Measurements from ENCODE around the gene PLCG2.
"Not testable (repeated sequence)": the region's sequence is repeated elsewhere in the genome, so short reads cannot be mapped to it uniquely, and the experiment has no call there.

The PLCG2 gene

DNA sequence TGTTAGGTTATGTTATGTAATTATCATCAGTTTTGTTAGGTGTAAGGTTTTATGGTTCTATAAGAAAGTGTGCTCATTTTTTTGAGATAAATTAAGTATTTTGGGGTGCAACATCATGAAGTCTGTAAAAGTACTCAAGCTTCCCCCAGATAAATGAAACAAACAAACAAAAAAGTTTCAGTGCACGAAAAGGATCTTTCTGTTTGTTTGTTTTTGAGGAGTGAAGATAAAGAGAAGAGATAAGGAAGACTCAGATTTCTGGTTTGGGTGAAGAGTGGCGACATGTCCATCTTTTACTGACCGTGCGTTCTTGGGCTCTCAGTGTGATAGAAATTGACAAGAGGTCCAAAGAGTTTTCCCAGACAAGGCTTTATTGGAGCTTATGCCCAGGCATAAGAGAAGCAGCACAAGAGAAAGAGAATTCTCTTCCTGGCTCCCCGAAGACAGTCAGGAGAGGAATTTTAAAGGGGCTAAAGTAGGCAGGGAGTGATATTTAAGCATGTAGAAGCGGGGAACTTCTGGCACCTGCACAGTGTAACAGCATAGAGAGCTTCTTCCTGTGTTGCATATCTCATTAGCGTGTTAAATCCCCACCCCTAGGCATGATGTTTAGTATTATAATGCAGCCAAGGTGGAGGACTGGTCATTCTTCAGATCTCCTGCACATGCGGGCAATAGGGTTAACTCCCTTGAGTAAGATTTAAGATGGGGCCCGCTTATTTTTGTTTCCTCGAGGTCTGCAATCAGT, 71.3 kb downstream of the PLCG2 start:
- DNase-seq: no peak

DNA sequence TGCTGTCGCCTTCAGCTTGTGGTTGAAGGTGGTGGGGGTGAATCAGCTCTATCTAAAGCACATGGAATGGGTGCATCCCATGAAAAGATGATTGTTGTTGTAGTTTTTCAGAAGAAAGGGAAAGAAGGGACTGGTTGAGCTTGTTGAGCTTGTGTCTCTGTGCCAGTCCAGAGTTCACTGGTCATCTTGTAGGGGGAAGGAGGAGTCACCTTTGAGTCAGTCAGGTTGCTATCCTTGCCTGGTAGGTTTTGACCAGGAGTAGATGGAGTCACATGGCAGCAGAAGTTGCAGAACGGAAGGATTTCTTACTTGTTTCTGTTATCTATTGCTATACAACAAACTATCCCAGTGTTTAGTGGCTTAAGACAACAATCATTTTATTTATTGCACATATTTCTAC, 73.3 kb downstream of the PLCG2 start:
- DNase-seq: no peak

DNA sequence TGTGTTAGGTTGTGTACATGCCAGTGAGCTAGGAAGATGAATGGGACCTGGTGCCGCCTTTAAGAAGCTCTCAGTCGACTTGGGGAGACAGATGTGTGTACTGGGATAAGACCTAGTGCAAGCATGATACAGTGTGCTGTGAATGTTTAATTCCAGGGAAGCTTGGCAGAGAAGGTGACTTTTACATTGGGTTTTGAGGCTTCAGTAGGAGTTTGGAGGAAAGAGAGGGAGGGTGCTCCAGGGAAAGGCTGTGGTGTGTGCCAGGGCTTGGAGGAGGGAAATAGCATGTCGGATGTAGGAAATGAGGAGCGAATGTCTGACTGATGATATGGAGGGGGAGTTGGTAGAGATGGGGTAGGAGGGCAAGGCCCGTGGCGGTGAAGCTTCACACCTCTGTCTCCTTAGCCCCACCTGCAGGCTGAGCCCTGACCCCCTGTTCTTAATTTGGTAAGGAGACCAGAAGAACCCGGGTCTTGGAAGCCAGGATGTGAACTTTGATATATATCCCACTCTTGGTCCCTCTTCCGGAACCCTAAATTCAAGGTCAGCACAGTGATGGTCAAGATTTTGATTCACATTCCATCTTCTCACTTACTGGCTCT, 76.6 kb downstream of the PLCG2 start:
- DNase-seq: no peak

DNA sequence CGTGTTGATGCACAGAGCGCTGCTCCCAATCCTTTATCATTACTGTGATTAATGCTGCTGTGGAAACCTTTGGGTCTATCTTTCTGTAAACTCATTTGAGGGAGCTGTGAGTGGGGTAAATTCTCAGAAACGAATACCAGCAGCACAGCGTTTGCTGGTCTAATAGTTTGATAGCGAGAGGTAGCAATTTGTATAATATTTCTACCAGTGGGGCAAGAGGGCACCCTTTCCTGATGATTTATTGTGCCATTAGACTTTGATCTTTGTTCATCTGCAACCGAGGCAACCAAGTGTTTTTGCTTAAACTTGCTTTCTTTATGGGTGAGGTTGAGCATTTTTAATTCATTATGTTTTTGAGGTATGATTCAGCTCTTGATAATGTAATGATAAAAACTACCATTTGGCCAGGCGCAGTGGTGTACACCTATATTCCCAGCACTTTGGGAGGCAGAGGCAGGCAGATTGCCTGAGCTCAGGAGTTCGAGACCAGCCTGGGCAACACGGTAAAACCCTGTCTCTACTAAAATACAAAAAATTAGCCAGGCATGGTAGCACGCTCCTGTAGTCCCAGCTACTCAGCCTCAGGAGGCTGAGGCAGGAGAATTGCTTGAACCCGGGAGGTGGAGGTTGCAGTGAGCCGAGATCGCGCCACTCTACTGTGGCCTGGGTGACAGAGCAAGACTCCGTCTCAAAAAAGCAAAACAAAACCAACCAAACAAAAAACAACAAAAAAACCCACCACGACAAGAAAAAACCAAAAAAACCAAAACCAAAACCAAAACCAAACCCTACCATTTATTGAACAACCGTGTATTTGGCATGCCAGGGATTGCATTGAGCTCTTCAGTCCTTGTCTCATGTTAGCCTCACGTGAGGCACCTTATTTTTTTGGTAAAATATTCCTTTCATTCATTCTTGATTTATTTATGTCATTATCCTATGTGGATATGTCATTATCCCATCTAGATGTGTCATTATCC, 81.5 kb downstream of the PLCG2 start:
- DNase-seq: no peak

DNA sequence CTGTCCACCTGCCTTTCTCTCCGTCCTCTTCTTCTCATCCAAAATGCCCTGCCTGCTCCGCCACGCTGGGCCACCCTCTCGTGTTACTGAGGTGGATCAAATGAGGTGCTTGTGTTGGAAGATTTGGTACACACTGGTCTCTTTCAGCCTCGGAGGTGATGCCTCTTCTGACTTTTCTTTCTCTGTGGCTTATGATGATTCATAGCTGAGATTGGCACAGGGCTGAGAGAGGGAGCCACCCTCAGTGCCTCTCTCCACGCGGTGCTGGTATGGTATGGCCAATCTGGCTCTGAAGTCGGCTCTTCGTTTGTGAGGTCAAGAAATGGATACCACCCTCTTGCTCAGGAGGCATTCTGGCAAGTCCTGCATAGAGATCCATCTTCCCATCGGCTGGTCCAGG, 82.4 kb downstream of the PLCG2 start:
- DNase-seq: no peak

DNA sequence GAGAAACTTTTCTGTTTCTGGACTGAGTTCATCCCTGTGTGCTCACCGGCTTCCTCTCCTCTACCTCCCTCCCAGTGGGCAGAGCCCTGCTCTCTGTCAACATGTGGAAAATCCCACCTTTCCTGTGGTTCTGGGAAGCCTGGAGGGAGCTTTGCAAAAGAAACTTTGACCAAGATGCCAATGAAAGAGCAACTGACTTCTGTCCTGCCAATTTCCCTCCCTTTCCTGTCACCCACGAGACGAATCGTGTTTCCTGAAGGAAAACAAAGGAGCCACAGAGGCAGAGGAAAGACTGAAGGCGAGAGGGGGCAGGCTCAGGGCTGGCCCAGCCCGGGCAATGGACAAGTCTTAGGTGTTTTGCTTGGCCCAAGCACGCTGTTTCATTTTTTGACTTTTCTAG, 82.8 kb downstream of the PLCG2 start:
- DNase-seq: no peak

DNA sequence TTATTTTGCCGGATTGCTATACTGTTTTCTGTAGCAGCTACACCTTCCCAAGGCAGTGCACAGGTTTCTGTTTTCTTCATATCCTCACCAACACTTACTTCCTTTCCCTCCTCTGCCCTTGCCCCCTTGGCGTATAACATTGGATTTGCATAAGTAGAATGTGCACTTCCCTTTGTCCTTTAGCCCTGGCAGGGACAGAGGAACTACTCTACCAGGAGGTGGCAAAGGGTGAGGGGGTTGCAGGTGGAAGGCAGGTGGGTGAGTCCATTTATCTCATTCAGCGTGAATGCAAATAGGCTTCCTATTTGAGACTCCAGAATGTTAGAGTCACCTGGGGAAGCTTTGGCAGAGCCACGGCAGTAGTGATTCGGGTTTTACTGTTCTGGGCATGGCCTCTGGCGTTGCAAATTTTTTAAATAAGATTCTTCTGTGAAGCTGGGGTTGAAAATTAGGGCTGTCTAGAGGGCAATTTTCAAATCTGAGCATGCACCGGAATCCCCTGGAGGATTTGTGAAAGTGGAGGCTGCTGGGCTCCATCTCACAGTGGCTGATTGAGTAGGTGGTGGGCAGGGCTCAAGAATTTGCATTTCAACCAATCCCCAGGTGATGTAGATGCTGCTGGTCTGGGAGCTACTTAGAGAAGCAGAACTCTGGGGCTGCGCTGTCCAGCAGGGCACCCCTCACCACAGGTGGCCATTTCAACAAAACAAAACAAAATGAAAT, 84.7 kb downstream of the PLCG2 start:
- DNase-seq: no peak

DNA sequence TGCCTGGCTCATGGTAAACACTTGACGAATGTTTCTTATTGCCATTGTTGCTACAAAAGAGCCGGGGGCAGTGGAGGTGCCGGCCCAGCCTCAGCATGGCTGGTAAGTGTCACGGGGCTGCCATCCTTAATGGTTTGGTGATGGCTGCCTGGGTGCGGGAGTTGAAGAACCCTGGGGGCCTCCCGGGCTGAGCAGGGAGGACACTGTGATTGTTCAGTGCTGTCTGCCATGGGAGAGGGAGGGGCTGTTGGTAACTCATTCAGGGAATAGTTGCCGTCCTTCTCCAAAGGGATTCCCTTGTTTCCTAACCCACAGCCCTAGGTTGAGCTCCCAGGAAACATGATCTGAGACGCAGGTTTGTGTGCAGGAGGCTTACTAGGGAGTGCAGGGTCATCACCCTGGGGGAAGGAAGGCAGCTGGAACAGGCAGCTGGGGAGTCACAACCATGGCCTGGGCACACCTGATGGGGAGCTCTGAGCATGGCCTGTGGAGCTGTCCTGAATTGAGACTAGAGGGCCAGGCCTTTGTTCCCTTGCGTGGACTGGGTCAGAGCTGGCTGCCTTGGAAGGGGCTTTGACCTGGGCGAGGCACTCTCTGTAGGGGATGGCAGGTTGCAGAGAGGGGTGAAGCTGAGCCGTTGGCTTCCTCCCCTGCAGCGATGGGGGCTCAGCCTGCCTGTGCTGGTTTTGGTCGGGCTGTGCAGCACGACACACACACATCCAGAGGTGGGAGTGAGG, 85.7 kb downstream of the PLCG2 start:
- DNase-seq: no peak

DNA sequence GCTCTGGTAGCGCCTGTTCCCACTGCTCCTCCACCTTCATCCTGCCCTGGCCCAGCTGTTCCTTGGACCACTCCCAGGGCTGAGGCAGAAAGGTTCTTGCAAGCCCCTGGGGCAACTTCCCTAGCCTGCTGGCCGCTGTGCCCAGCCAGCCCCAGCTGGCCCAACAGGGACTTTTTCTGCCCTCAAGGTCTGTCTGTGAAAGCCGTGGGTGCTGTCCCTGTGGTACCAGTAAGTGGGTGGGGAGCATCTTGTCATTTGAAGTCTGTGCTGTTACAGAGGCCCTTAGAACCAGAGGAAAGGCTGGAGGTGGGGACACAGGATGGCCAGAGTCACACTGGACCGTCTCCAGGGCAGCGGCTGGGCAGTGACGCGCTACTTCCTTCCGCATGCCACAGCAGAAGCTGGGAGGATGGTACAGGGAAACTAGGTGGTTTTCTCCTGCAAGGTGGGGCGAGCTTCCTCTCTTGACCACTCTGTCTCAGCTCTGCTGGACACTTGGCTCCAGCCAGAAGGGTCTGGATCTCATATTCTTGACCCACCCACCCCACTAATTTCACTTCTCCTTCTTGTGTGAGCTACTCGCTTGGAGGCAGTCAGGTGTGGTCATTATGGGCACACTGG, 87.8 kb downstream of the PLCG2 start:
- DNase-seq: no peak

DNA sequence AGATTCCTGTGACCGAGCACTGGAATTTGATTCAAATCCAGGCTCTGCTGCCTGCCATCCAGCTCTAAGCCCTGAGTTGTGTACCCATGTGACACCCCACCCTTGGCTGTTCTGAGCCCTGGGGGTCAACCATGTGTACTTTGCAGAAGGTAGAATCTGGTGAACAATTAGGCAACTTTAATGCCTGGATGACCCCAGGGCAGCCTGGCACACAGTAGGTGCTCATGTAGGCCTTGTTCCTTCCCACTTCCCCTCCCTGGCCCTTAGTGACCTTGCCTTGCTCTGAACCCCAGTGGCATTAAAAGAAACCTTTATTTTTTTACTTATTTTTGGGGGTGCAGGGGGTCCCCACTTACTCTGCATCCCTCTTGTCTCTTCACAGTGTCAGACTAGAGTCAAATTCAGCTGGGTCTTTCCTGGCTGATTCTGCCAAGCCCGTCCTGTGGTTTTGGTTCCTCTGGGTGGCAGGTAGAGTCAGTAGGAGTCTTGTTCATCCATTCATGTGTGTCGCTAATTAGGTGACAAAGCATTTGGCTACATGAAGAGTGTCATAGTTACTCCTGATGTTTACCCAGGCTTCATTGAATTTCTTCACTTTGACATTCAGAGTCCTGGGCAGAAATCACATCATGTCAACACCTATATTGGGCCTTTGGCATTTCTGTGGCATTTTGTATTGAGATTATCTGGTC, 89.1 kb downstream of the PLCG2 start:
- DNase-seq: no peak

DNA sequence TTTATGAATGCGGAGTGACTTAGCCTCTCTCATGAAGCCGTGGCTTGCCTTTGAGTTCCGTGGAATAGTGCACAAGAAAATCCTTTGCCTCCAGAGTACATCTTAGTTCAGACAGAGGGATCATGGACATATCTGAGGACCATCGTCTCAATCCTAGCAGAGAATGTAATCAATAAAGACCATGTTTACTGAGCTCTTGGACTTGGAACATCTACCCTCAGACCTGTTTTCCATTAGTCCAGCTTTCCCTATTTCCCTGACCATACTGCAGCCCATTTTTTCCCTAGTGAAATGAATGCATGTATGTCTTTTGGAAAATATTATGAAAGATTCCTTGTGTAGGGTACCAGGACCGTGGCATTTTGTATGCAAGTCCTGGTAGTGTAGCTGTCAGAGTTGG, 90.2 kb downstream of the PLCG2 start:
- no peak for DNase-seq

DNA sequence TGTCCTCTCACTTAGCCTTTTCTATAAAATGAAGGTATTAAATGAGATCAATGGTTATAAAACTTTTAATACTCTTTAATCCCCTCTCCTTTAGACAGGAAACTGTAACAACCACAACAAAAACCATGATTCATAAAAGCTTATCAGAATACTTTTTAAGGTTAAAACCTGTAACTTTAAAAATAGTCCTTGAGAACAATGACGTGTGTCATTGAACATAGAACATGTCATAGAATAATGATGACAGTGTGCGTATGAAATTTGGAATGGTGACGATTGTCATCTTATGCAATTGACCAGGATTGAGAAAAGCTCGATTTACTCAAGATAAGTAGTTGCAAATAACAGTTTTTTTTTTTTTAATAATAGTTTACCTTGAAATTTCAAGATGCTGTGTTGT, 94.1 kb downstream of the PLCG2 start:
- no peak for DNase-seq

DNA sequence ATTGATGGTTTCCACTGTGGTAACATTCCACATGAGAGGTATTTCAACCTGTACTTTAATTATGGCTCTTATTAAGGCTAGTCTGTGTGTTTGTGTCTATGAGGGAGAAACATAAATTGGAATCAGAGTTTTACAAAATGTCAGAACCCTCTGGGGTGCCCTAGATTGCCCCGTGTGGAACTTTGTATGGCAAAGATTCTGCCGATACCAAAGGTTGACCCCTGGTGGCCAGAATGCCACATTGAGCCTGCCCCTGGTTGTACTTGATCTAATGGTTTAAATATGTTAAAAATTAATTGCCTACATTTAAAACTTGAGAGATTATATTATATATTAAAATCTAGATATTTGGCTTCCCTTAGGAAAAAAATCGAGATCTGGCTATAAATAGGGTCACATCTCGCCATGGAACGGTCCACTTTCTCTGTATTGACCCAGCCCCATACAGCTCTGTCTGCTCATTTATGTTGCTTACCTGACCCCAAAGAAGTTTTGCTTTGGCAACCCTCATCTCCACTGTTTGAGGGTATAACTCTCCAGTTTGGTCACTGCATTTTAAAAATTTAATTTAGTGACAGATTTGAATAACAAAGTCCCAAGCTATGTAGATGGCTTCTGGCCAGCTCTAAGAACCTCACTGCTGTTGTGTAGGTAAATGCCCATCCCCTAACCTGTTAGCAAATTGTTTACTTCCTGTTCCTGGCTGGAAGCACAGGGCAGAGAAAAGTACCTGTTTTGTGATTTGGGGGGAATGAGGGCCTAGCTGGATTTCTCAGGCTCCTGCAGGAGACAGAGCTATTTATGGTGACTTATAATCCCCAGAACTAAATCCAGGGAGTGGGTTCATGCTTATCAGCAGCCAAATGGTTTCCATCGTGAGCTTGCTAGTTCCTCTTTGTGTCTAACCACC, 95.0 kb downstream of the PLCG2 start:
- DNase-seq: no peak

DNA sequence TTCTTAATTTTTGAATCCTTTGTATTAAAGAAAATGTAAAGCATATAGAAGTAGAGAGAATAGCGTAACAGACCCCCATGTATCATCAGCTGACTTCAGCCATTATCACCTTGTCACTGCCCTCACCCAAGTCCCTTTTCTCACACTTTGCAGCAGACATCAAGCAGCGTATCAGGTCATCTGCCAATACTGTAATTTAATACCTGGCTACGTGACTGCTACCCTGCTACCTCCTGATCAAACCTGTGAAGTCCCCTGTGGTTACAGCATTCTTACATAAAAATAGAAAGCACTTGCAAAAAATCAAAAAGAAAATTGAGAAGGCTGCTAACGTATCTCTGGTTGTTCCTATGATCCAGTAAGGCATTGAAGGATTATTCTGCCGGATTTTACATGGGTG, 96.4 kb downstream of the PLCG2 start:
- no peak for DNase-seq

DNA sequence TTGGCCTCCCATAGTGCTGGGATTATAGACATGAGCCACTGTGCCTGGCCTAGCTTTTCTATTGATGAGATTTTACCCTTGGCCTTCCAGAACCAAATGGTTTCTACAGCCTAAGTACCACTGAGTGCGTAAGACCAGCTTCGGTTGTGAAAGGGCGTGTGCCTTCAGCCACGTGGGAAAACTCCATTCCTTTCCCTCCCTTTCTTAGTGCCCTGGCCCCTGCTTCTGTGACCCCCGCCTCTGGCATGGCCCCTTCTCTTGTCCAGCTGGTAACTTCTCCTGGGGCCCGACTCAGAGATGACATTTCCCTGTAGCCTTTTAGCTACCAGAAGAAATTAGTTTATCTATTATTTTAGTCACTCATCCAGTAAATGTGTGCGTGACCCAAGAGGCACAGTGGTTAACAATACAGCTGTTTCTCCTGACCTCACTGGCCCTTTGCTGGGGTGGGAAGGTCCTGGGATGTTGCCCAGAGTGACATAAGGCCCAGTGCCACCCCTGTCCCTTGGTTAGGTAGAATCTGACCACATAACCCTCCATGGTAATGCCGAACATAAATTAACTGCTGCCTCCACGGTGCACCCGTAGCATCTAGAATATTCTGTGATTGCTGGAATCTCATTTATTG, 97.3 kb downstream of the PLCG2 start:
- no peak for DNase-seq

DNA sequence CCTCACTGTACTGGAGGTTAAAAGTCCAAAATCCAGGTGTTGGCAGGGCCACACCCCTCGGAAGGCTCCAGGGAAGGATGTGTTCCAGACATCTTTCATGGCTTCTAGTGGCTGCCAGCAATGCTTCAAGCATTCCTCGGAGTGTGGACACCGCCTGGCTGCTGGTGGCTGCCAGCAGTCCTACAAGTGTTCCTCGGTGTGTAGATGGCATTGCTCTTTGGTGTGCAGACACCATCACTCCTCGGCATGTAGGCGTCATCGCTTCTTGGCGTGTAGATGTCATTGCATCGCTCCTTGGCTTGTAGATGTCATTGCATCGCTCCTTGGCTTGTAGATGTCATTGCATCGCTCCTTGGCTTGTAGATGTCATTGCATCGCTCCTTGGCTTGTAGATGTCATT, 98.4 kb downstream of the PLCG2 start:
- not testable (repeated sequence) for DNase-seq

DNA sequence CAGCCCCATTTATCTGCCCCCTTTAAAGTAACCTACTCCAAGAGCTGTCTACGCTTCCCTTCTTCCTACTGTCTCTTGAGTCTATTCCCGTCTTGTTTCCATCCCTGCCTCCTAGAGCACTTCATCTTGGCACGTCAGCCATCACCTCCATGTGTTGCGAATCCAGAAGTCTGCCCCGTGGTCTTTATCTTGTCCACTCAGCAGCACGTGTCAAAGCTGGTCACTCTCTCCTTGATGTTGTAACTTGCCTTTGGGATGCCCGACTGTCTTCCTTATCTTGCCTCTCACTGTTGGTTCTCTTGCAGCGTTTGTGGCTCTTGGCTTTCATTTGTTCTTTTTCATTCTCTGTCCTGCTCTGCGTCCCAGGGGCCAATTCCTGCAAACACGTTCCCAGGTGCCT, 99.4 kb downstream of the PLCG2 start:
- no peak for DNase-seq

DNA sequence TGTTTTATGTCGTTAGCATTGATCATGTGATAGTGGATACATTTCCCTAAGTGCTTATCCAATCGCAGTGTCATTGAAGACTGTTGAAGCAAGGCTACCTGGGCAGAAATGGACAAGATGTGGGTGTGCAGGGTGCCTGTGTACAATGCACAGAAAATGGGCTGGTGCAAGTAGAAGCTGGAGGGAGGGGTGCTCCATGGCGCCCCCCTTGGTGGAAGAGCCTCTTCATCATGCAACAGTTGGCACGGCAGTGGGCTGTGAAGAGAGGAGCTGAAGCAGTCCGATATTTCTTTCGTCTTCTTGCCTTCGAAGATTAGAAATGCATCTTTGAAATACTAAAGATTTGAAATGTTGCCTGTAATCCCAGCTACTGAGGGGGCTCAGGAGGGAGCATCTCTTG, 100.5 kb downstream of the PLCG2 start:
- DNase-seq: no peak

DNA sequence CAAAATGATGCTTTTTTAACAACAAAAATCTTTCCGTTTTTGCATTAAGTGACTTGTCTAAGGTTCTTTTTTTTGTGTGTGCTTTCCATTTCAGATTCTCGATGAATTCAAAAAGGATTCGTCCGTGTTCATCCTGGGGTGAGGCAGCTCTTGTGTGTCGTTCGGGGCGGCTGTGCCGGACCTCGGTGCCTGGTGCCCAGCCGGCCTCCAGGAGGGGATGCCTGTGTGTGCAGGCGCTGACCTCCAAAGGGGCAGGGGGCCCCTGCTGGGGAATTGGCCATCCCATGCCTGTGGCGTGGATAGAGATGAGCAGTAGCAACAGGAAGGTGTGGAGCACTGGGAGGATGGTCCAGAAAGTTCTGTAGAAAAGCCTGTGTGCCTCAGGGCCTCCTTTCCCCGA, 101.7 kb downstream of the PLCG2 start:
- DNase-seq: no peak

DNA sequence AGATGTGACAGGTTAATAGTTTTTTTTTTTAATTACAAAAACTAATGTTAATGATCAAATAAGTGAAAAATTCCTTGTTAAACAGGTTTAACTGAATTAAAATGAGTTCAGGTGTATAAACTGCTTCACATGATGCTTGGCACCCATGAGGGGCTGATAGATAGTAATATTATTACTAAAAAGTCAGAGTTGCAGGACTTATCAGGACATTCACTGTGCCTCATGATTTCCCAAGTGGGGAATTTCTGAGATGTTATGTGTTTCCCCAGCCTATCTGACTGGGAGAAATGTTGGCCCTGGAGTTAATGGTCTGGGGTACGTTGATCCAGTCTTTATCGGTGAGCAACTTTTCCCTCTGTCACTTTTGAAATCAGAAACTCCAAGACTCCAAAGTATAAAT, 102.1 kb downstream of the PLCG2 start:
- DNase-seq: no peak
